IMR-90 (cell line): ENCODE results near the gene NFE2L1. TPM values are rescaled to one million over a fixed set of nuclear protein-coding genes. Genes with fewer than 3 reads are reported as not detected.

Experiments used
- ATAC-seq: fragments of 200-7000 bp; cut with Tn5 transposase; 2 replicates; pipeline ENCODE4 v1.9.1; 2020; ENCODE audit warnings: low read depth, mild to moderate bottlenecking, moderate library complexity
- BruUV-seq: library from RNA; stranded (reverse); fragments of 400-500 nt; replicated peaks from 2 replicates; lab custom pipeline; 2021; lab: Mats Ljungman, UMichigan
- CTCF ChIA-PET: fragments of 300-600 bp; formaldehyde crosslinking; extraction: SDS; loops from one replicate; lab custom pipeline; 2021; ENCODE audit warnings: antibody characterized with exemption; lab: Yijun Ruan, JAX
- POLR2A ChIA-PET: fragments of 300-600 bp; sonication (Branson Sonifier 250); formaldehyde crosslinking; loops from one replicate; lab custom pipeline; 2022; ENCODE audit warnings: antibody characterized with exemption; ENCODE audit not compliant: unreplicated experiment; lab: Charles Lee
- DNase-seq: peaks from one replicate; pipeline ENCODE4 v3.0.0; 2013
- H2AFZ ChIP-seq: replicated peaks from 2 replicates; pipeline ENCODE3; 2013; ENCODE audit warnings: low read length, mild to moderate bottlenecking; ENCODE audit not compliant: poor library complexity
- H2AK5ac ChIP-seq: 2 replicates; pipeline ENCODE4 v1.6.1; 2013; ENCODE audit warnings: low read depth, low read length, inconsistent platforms
- H2AK9ac ChIP-seq: replicated peaks from 2 replicates; pipeline ENCODE3; 2013; ENCODE audit warnings: mild to moderate bottlenecking, low read depth, low read length, moderate library complexity; ENCODE audit not compliant: poor library complexity
- H2BK120ac ChIP-seq: 2 replicates; pipeline ENCODE4 v1.6.1; 2013; ENCODE audit warnings: low read depth, low read length, inconsistent platforms
- H2BK15ac ChIP-seq: 3 replicates; pipeline ENCODE4 v1.6.1; 2013; ENCODE audit warnings: low read depth, low read length, inconsistent platforms
- H2BK20ac ChIP-seq: 2 replicates; pipeline ENCODE4 v1.6.1; 2013; ENCODE audit warnings: low read depth, mild to moderate bottlenecking, inconsistent platforms, low read length, moderate library complexity
- H2BK5ac ChIP-seq: 2 replicates; pipeline ENCODE4 v1.6.1; 2013; ENCODE audit warnings: mild to moderate bottlenecking, low read depth, low read length, inconsistent platforms; ENCODE audit not compliant: poor library complexity, severe bottlenecking
- H3K14ac ChIP-seq: replicated peaks from 2 replicates; pipeline ENCODE4 v1.6.1; 2013; ENCODE audit warnings: low read depth, low read length, inconsistent platforms
- H3K18ac ChIP-seq: 2 replicates; pipeline ENCODE4 v1.6.1; 2013; ENCODE audit warnings: low read depth, low read length, control low read depth
- H3K23ac ChIP-seq: 2 replicates; pipeline ENCODE4 v1.6.1; 2013; ENCODE audit warnings: low read depth, low read length, inconsistent platforms
- H3K27ac ChIP-seq: 2 replicates; pipeline ENCODE4 v1.5.1; 2013; ENCODE audit warnings: mild to moderate bottlenecking, control low read depth, low read length; ENCODE audit not compliant: insufficient read depth
- H3K27me3 ChIP-seq: 2 replicates; pipeline ENCODE4 v1.6.1; 2013; ENCODE audit warnings: low read length; ENCODE audit not compliant: control insufficient read depth, insufficient read depth
- H3K36me3 ChIP-seq: 2 replicates; pipeline ENCODE4 v1.6.1; 2013; ENCODE audit warnings: low read length, mixed read lengths; ENCODE audit not compliant: control insufficient read depth, insufficient read depth
- H3K4ac ChIP-seq: 2 replicates; pipeline ENCODE4 v1.6.1; 2013; ENCODE audit warnings: low read depth, low read length, inconsistent platforms
- H3K4me1 ChIP-seq: 2 replicates; pipeline ENCODE4 v1.6.1; 2013; ENCODE audit warnings: low read length, mixed read lengths; ENCODE audit not compliant: control insufficient read depth, insufficient read depth
- H3K4me2 ChIP-seq: 2 replicates; pipeline ENCODE4 v1.6.1; 2013; ENCODE audit warnings: low read depth, mild to moderate bottlenecking, control low read depth, low read length, moderate library complexity
- H3K4me3 ChIP-seq: 2 replicates; pipeline ENCODE4 v1.5.1; 2013; ENCODE audit warnings: low read depth, mild to moderate bottlenecking, control low read depth, low read length, moderate library complexity; ENCODE audit not compliant: insufficient read depth
- H3K56ac ChIP-seq: 2 replicates; pipeline ENCODE4 v1.6.1; 2013; ENCODE audit warnings: low read length, inconsistent platforms; ENCODE audit not compliant: insufficient read depth; ENCODE audit errors: extremely low read depth
- H3K79me1 ChIP-seq, 2 experiments: 2 replicates each; pipeline ENCODE4 v1.6.1; 2013; ENCODE audit warnings: low read length in 2 of 2, inconsistent platforms in 1 of 2, low read depth in 1 of 2
- H3K9ac ChIP-seq: 2 replicates; pipeline ENCODE4 v1.6.1; 2013; ENCODE audit warnings: low read depth, low read length, control low read depth
- H3K9me1 ChIP-seq: 2 replicates; pipeline ENCODE4 v1.6.1; 2013; ENCODE audit warnings: low read length, inconsistent platforms; ENCODE audit not compliant: insufficient read depth
- H3K9me3 ChIP-seq: 2 replicates; pipeline ENCODE4 v1.6.1; 2013; ENCODE audit warnings: low read length; ENCODE audit not compliant: control insufficient read depth, insufficient read depth
- H4K20me1 ChIP-seq: 2 replicates; pipeline ENCODE4 v1.6.1; 2013; ENCODE audit warnings: low read length, inconsistent platforms; ENCODE audit not compliant: insufficient read depth
- H4K5ac ChIP-seq: 2 replicates; pipeline ENCODE4 v1.6.1; 2013; ENCODE audit warnings: mild to moderate bottlenecking, low read depth, low read length, control low read depth
- H4K8ac ChIP-seq, 2 experiments: 2 replicates each; pipeline ENCODE4 v1.6.1; 2013; ENCODE audit warnings: low read depth in 2 of 2, low read length in 2 of 2, control low read depth in 1 of 2, inconsistent platforms in 1 of 2
- H4K91ac ChIP-seq: 2 replicates; pipeline ENCODE4 v1.6.1; 2013; ENCODE audit warnings: low read depth, low read length, inconsistent platforms; ENCODE audit not compliant: insufficient read depth
- BHLHE40 ChIP-seq: fragments of 150-350 bp; IDR thresholded peaks from 2 replicates; pipeline ENCODE4 v1.6.1; 2016; ENCODE audit warnings: mild to moderate bottlenecking, low read depth, low read length
- CEBPB ChIP-seq: IDR thresholded peaks from 2 replicates; pipeline ENCODE4 v1.6.1; 2012; ENCODE audit warnings: low read depth, low read length, improper control_type of control experiment
- CHD1 ChIP-seq: IDR thresholded peaks from 2 replicates; pipeline ENCODE4 v1.6.1; 2012; ENCODE audit warnings: low read depth, low read length, improper control_type of control experiment
- CTCF ChIP-seq: conservative IDR thresholded peaks from 2 replicates; pipeline ENCODE4 v1.5.1; 2012; ENCODE audit warnings: mild to moderate bottlenecking, low read depth, low read length, improper control_type of control experiment
- ELK1 ChIP-seq: fragments of 150-350 bp; IDR thresholded peaks from 2 replicates; pipeline ENCODE4 v1.6.1; 2016; ENCODE audit warnings: low read depth, mild to moderate bottlenecking, low read length, moderate library complexity, borderline replicate concordance
- FOS ChIP-seq: fragments of 150-350 bp; IDR thresholded peaks from 2 replicates; pipeline ENCODE4 v1.6.1; 2016; ENCODE audit warnings: low read depth, low read length
- MAZ ChIP-seq: IDR thresholded peaks from 2 replicates; pipeline ENCODE4 v1.6.1; 2012; ENCODE audit warnings: low read depth, mild to moderate bottlenecking, low read length, improper control_type of control experiment, moderate library complexity, borderline replicate concordance
- MXI1 ChIP-seq: IDR thresholded peaks from 2 replicates; pipeline ENCODE4 v1.6.1; 2012; ENCODE audit warnings: low read depth, mild to moderate bottlenecking, low read length, moderate library complexity, borderline replicate concordance
- NFE2L2 ChIP-seq: fragments of 150-350 bp; IDR thresholded peaks from 2 replicates; pipeline ENCODE4 v1.6.1; 2016; ENCODE audit warnings: low read depth, mild to moderate bottlenecking, low read length
- POLR2A ChIP-seq: IDR thresholded peaks from 2 replicates; pipeline ENCODE4 v1.6.1; 2012; ENCODE audit warnings: mild to moderate bottlenecking, low read depth, low read length
- RAD21 ChIP-seq: IDR thresholded peaks from 2 replicates; pipeline ENCODE4 v1.6.1; 2012; ENCODE audit warnings: low read length, improper control_type of control experiment
- RCOR1 ChIP-seq: IDR thresholded peaks from 2 replicates; pipeline ENCODE4 v1.6.1; 2012; ENCODE audit warnings: mild to moderate bottlenecking, low read length, improper control_type of control experiment; ENCODE audit not compliant: insufficient replicate concordance
- RFX5 ChIP-seq: IDR thresholded peaks from 2 replicates; pipeline ENCODE4 v1.8.0; 2012; ENCODE audit warnings: low read depth, mild to moderate bottlenecking, low read length, moderate library complexity
- SMC3 ChIP-seq: fragments of 150-350 bp; IDR thresholded peaks from 2 replicates; pipeline ENCODE4 v1.6.1; 2016; ENCODE audit warnings: low read depth, mild to moderate bottlenecking, antibody characterized with exemption, low read length, moderate library complexity
- USF2 ChIP-seq: fragments of 150-350 bp; IDR thresholded peaks from 2 replicates; pipeline ENCODE4 v1.6.1; 2017; ENCODE audit warnings: mild to moderate bottlenecking, antibody characterized with exemption, low read length, low read depth
- WGBS, 2 experiments: methylation state at CpG; one replicate each; pipeline versions ENCODE4 v1.1.5 to v1.1.7; 2013; ENCODE audit warnings: missing lambda C conversion rate in 2 of 2; ENCODE audit not compliant: insufficient read length in 1 of 2; ENCODE audit errors: extremely low coverage in 2 of 2; 5-methylcytosine and 5-hydroxymethylcytosine counted together
- dilution Hi-C: fragments of 300-500 bp; cut with HindIII; formaldehyde crosslinking; loops from one replicate; pipeline ENCODE4 v1.14.3; 2018; ENCODE audit warnings: low sequenced_read_pairs; ENCODE audit not compliant: unreplicated experiment
- in situ Hi-C: fragments of 300-500 bp; cut with MboI; formaldehyde crosslinking; loops from 3 replicates; pipeline ENCODE4 v1.14.3; 2019; ENCODE audit warnings: low sequenced_read_pairs, inconsistent platforms, mixed read lengths
- intact Hi-C: fragments of 100-400 bp; cut with micrococcal nuclease; formaldehyde crosslinking; loops from 2 replicates; pipeline ENCODE4 v1.10.0; 2022
- polyA plus RNA-seq, 3 experiments: library from polyadenylated mRNA; depleted of rRNA; stranded (reverse); fragments of >200 nt; gene quantifications; 2 replicates each; pipeline ENCODE4 v1.2.3, GENCODE V29; 2012; ENCODE audit warnings: low replicate concordance in 1 of 3
- total RNA-seq: library from RNA; depleted of rRNA; stranded (reverse); fragments of >200 nt; gene quantifications from 2 replicates; pipeline ENCODE4 v1.2.3, GENCODE V29; 2012

NFE2L1 gene
- total and polyA plus RNA-seq, 2 of the 4 experiments (the other 2 are of a cell fraction) = 42.8 to 122 TPM

- Histone ChIP-seq H4K5ac (no peak overlapping the region), H4K8ac (no peak overlapping the region), H3K18ac (no peak overlapping the region), H3K79me1 (peaks cover 3 to 52% of the 10 kb centered on the region in 2 experiments; a peak in 2 of 4 replicates), H3K9me1 (no peaks in the 10 kb centered on the region), H2AFZ (no peak overlapping the region), H4K20me1 (peaks cover 65% of the 10 kb centered on the region), H3K27me3 (no peaks in the 10 kb centered on the region), H2AK5ac (no peak overlapping the region), H3K23ac (no peak overlapping the region), H3K56ac (no peak overlapping the region), H3K36me3 (peaks cover 7% of the 10 kb centered on the region), H3K9ac (no peak overlapping the region), H3K4me1 (peaks cover 2% of the 10 kb centered on the region; the same call in 1 of the 2 replicates), H3K4me2 (no peak overlapping the region), H4K91ac (no peak overlapping the region), H2AK9ac (no peak overlapping the region), H3K27ac (no peak overlapping the region), H3K9me3 (no peaks in the 10 kb centered on the region), H3K4ac (no peak overlapping the region), H3K14ac (no peak overlapping the region), H3K4me3 (no peak overlapping the region), H2BK5ac (no peak overlapping the region), H2BK15ac (no peak overlapping the region), H2BK120ac (no peak overlapping the region), H2BK20ac (no peak overlapping the region)
- in situ Hi-C loops (no loop called here), intact Hi-C loops (no loop called here), dilution Hi-C loops (no loop called here)
- no peak for TF ChIP-seq MAZ
- TF ChIP-seq FOS = no peak
- TF ChIP-seq USF2 = no peak
- TF ChIP-seq NFE2L2 = no peak
- no peak for TF ChIP-seq MXI1
- TF ChIP-seq CEBPB = no peak
- TF ChIP-seq BHLHE40 = no peak
- TF ChIP-seq SMC3 = no peak
- TF ChIP-seq RFX5 = no peak
- TF ChIP-seq CTCF = no peak
- TF ChIP-seq CHD1 = no peak
- TF ChIP-seq POLR2A = no peak
- no peak for TF ChIP-seq ELK1
- TF ChIP-seq RCOR1 = no peak
- TF ChIP-seq RAD21 = no peak
- POLR2A ChIA-PET = no interaction called here
- ATAC-seq = no peak
- no peak for DNase-seq
- no TSS peak for BruUV-seq
- CTCF ChIA-PET = no interaction called here
- no CpG with 5 or more reads among the region's 4 CpGs for WGBS, 2 experiments
These were observed 47.5 kb downstream of the NFE2L1 start for GRCh38 chr17:48095611-48096010.
